ENCODE measurements around the gene TCFL5. TPM values are rescaled to one million over a fixed set of nuclear protein-coding genes. Genes with fewer than 3 reads are reported as not detected.

TCFL5 gene
- 13.8 and 15.6 TPM in 2 replicates for total RNA-seq (2014; rRNA removed)
- polyA plus RNA-seq (2012) = 7.3 TPM

DNA sequence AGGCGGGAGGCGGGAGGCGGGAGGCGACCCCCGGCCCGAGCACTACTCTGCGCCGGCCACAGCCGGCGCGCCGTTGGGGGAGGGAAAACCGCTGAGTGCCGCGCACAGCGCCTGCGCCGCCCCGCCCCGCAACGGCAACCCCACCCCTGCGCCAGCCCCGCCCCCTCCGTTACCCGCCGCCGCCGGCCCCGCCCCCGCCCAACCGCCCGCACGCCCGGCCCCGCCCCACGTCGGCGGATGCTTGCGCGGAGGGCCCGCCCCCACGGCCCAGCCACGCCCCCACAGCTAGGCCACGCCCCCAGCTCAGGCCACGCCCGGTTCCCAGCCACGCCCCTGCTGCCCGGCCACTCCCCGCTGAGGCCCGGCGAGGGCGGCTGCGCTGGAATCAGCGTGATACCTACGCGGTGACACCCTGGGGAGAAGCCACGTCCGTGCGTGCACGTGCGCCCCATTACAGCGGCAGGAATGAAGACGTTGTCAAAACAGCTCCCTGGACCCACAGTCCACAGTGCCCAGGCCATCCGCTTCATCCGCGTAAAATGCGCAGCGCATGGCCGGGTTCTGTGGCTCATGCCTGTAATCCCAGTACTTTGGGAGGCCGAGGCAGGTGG lies at the start of gene TCFL5:
TSS of gene TCFL5 (minus strand) at position 97 of the 611 bp plus-strand sequence. CDS start 152 bp downstream, outside the sequence.
- DNase-seq (ENCODE audit: low read depth) = peak; percentile 70

DNA sequence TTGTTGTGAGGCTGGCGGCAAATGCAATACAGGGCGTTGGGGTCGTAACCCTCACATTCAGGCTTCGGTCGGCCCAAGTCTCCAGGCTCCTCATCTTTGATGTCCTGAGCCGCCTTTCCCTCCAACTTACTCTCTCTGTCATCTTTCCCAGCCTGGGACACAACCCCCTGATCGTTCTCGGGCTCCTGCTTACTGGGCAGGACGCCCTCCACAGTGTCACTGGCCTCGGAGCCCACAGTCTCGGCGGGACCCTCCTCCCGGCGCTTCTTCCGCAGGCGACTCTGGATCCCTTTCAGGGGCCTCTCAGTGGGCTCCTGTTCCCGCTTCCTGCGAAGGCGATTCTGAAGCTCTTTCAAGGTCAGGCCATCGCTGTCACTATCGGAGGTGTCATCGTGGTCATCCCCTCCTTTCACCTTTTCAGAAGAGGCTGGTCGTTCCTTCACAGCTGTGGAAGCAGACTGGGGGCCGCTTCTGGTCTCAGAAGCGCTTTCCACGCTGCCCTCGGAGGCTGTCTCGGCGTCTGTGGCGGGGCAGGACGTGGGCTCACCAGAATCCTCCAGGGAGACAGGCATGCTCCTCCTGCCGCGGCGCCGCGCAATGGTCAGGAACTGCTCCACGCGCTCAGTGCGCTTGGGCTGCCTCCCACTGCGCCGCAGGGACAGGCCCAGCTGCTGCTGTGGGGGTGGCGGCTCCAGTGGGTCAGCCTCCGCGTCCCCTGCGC lies 49.3 kb upstream of the TCFL5 start:
- DNase-seq (ENCODE audit: low read depth) = no peak

DNA sequence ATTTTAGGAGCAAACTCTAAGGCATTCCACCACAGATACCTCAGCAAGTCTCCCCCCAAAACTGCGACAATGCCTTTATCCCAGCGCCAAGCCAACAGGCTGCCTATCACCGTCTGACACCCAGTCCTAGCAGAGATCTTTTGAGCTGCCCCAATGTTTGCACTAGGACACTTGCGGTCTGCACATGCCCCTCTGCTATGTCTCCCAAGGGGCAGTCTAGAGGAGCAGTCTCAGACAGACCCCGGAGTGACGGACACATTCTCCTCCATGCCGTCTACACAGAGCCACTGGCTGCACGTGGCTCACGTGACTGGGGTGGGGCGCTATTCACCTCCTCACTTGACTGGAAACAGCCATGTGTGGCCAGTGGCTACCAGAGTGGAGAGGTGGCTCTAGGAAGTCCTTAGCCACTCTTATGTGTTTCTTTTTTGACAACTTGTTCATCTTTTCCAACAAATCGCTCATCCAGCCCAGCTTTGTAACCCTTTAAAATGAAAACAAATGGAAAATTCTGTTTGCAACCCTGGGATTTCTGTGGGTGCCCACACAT lies 48.7 kb upstream of the TCFL5 start:
- DNase-seq (ENCODE audit: low read depth) = no peak

DNA sequence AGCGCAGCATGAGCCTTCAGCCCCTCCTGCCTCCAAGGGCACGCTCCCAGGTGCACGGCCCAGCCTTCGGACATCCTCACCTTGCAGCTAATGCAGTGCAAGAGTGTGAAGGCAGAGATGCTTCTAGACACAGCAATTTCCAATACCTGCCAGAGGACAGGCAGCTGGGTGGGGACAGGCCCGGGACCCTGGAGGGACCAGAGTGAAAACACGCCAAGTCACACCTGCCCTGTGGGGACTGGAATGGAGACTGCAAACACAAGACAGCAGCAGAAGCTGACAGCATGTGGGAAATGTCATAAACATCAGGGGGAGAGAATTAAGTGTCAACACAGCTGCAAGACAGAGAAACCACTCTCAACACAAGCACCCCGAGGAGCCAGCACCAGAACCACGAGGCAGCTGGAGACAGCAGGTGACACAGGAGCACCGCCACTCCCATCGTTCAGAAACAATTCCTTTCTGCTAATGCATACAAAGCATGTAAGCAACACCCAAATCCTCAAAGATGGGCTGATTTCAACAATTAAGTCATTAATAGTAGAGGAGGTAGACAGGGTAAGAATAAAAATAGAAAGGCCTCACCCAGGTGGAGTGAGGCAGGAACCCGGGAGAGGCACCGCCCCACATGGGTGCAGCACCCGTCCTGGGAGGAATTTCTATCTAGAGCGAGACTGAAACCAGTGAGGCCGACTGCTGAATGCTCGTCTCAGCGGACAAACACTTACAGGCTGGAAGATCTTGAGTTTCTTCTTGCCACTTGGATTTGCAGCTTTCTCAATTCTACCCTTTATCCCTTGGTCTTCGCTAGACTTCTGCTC lies 47.6 kb upstream of the TCFL5 start:
- peak; percentile 19 for DNase-seq (ENCODE audit: low read depth)

DNA sequence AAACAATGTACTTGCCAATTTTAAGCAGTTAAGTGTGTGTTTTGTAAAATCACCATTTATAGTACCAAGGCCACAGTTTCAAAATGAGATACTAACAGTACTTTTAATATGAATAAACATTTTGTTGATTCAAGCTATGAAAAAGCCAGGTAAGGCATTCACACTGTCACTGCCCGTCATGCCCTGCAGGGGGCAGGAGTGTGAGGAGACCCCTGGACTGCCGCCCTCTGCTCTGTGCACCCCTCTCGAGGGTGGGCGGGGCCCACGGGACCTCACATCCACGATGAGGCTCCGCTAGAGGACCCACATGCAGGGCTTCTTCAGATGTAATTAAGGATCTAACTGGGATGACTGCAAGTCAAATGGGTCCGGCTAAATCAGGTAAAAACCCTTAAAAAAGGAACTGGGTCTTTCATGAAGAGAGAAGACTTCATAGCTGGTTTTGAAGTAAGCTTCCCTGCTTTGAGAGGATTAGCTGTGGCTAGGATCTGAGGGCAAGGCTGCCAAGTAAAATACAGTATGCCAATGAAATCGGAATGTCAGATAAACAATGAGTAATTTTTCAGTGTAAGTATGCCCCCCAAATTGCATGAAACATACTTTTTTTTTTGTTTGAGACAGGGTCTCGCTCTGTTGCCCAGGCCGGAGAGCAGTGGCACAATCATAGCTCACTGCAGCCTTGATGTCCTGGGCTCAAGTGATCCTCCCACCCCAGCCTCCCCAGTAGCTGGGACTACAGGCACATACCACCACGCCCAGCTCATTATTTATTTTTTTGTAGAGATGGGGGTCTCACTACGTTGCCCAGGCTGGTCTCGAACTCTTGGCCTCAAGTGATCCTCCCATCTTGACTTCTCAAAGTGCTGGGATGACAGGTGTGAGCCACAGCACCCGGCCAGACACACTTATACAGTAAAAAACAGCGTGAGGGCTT lies 46.0 kb upstream of the TCFL5 start:
- DNase-seq (ENCODE audit: low read depth) = no peak

DNA sequence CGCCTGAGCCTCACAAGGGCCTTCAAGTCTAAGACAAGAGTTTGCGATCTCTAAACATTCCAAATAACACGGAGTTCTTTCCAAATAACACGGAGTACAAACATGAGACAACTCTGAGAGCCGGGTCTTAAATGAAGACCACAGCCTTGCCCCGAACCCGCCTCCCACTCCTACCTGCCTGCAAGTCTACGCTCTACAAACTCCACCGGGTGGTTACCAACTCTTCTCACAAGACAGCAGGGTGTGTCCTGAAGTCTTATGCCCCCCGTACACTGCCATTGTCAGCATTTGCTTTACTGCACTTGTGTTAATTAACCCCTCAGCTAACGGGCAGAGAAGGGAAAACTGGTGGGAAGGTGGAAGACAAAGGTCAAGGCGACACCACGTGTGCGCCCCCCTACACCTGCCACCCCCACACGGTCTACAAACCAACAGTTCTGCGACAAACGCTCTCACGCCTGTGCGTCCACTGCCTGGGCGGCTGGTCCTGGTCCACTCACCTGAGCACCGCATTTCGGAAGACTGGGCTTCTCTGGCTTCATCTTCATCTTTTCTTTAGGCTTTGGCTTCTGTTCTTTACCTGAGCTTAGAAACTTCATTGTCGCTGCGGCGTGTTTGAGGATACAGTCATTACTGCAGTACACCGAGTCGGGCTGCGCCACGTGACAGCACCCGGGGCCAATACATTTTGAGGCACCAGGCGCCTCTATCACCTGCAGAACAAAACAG lies 45.2 kb upstream of the TCFL5 start:
- no peak for DNase-seq (ENCODE audit: low read depth)

DNA sequence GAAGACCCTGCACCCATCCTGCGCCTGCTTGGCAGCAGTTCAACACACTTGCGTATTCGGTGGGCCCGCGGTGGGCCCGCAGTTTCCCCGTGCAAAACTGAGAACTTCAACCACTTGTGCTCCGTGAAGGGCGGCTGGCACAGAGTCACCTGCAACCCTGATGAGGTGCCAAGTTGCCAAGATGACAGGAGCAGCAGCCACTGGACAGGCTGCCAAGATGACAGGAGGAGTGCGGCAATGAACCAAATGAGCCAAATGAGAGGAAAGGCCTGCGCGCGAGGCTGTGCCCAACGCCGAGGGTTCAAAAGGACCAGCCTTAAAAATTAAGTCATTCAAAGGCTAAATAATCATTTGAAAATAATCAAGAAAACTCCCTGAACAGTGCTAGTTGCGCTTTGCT lies 44.6 kb upstream of the TCFL5 start:
- no peak for DNase-seq (ENCODE audit: low read depth)

DNA sequence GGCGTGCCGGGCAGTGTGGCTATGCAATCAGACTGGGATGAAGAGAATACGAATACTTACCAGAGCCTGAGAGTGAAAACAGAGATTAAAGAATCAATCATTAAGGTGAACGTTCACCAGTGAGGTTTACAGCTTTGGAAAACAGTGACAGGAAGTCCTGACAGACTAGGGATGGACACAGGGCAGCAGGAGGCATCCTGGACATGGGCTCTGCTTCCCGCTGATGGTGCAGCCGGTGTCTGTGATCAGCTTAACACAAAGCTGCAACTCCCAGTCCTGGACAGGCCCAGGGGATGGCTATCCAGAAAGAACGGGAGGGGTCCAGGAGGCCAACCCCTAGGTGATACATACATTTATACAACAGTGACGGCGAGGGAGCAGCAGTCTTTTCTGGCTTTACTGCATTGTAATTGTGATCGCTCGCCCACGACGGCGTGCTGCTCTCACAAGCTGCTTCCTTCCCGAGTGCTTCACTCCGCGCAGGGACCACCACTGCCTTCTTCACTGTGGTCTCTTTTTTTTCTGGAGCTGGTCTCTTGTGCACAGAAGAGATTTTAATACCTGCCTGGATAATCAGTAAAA lies 44.0 kb upstream of the TCFL5 start:
- DNase-seq (ENCODE audit: low read depth) = no peak

DNA sequence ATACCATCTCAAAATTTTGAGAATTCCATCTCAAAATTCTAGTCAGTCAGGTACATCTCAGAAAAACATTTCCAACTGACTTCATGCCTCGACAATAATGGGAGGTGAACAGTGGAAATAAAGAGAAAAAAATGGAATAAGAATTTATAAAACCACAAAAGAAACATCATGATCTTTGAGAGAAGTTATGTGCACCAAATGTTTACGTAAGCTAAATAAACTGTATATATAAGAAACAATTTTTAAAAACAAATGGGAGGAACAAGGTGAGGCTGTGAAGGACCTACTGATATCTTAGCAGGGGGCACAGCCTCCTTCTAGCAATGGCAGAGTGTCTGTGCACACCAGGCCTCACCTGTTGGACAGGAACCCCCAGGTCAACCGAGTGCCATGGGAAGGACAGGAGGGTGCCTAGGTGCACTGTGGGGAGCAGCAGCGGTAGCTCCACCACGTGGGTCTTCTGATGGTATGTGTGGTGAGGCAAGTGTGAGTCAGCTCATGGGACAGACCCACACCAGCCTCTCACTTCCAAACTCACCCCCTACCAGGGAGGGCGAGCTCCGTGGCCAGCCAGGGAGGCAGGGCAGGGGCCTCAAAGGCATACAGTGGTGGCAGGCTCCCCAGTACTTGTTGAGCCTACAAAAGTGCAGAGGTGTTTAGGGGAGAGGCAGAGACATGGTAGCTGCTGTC lies 41.4 kb upstream of the TCFL5 start:
- no peak for DNase-seq (ENCODE audit: low read depth)

DNA sequence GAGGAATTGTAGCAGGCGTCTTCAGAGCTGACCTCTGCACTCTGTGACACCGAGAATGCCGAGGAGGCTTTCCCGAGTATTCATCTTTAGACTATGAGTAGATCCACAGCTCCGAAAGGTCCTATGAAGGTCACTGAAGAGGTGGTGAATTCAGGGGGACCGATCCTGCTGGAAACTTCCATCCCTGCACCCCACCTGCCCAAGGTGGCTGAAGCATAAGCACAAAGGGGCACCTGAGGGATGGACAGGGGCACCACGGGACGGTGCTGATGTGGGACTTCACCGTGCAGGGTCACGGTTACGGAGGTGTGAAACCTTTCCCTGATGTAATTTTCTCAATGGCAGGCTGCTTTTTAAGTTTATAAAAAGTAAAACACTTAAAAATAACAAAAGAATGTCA lies 40.3 kb upstream of the TCFL5 start:
- no peak for DNase-seq (ENCODE audit: low read depth)

DNA sequence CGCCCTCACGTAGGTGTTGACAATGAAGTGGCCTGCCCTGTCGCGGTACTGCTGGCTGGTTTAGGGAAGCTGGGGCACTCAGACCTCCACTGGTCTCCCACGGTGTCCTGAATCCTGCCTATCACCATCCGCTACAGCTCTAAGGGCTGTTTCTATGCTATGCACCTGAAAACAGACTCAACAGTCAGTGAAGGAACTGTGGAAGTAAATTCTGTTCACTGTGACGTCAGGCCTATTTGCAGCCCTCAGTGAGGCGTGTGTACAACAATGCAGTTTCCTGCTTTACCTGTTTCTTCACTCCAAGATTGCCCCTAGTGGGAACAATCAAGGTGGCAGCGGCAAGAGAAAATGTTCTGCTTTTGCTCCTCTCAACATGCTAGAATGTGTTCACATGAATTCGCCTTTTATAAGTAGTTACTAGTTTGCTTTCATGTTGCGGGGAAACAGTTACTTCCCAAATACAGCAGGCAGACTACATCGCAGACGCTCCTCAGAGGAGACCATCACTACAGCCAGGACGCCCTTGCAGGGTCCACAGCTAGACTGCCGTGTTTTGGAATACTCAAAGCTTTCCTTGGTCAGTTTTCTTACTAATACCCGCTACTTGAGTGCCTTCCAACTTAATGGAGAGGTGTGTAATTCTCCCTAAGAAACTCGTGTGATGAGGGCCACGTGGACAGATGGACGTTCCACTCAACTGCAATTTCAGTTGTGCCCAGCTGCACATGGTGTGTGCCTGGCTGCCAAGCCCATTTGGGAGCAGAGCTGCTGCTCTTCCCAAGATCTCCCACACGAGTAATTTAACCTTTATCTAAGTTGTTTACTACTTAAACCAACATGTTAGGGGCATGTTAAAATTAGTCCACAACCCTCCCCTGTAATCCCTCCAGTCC lies 39.3 kb upstream of the TCFL5 start:
- no peak for DNase-seq (ENCODE audit: low read depth)

DNA sequence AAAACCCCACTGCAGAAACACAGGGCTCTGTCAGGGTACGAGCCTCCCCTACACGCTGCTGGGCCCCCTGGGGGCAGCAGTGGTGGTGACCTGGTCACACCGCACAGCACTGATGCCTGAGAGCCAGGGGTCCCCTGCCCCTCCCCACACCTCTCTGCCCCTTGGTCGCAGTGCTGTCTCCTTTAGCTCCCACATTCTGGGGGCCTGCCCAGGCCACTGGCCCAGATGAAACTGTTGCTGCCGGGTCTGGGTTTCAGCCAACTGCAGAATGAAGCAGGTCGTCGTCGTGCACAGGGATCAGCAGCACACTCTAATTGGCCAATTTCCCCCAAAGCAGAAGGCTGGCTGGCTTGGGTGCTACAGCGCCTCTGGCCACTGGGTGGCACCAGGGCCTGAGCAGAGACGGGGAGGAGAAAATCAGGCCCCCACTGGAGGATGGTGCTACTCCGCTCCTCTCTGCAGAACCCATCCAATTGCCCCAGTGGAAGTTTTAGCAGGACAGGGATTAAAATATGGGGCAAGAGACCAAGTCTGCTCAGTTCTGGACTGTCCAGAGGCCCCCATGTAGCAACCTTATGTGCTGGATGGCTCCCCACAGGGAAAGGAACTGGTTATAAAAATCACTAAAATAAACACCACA lies 38.5 kb upstream of the TCFL5 start:
- peak; percentile 50 for DNase-seq (ENCODE audit: low read depth)

DNA sequence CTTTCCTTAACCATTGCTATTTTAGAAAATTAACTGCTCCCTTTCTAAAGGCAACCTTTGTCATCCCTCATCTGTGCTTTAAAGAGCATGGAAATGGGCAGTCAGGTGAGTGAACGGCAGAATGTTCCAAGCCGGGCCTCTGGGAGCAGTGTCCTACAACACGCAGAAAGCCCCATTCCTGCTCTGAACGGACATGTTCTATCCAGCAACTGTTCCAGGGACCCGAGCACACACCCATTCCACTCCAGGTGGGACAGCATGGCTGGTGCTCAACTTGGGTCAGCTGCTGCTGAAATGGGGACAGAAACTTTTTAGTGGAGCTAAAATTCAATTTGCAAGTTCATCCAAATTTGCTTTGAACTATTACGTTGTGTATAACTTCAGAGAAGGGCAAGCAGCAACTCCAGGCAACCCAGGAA lies 38.0 kb upstream of the TCFL5 start:
- no peak for DNase-seq (ENCODE audit: low read depth)

DNA sequence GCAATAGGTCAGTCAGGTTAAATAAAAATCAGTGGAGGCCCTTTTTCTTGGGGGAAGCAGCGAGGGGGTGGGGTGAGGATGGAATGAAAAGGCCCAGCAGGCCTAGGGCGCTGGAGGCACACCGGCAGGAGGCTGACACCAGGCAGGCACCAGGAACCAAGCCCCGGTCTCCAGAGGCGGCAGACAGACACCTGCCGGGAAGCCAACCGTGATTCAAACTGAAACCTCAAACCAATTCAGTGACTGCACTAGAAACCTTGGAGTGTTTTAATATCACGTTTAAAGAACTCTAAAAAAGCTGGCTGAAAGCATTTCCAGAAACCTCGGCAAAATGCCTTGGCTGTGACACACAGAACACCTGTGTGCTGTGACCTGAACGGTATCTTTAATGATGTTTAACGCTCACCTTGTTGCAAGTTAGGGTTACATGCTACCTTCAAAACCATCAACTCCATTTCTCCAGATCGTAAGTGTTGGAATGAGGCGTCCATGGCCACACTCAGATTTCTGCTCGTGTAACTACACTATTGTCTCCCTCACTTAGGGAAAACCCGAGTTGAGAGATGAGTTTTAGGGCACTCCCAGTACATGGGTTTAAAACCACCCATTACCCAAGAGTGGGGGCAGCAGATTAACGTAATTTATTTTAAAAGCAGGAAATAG lies 37.5 kb upstream of the TCFL5 start:
- no peak for DNase-seq (ENCODE audit: low read depth)

DNA sequence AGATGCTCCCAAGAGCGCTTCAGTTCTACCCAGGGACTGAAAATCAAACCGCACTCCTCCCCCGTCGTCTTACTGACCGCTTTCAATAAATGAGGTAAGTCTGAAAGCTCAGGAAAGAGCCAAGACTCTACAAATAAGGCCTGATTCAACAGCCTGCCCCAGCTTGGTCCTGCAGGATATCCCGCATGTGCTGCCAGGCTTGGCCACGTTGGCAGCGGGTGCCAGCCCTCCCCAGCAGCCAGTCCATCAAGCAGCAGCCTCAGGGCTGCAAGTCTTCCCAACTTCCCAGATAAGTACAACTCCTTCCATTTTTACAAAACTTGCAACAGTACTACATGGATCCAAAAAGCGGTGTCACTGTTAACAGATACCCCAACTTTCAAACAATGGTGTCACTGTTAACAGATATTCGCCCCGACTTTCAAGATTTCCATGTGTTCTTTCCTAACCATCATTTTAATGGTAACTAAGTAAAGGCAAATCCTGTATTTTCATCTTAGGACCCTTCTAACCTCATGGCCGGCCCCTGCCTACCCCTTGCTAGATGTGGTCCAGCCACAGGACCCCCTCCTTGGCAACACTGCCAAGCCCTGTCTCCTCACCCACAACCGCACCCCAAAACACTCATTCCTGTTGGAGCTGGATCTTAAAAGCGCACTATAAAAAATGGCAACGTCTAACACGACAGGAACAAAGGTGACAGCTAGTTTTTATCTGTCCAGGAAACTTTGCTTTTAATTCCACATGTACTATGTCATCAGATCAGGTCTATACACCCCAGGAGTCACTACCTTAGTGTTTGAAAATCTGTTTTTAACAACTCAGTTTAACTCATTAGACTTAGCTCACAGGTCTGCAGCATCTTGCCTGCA lies 36.7 kb upstream of the TCFL5 start:
- no peak for DNase-seq (ENCODE audit: low read depth)

DNA sequence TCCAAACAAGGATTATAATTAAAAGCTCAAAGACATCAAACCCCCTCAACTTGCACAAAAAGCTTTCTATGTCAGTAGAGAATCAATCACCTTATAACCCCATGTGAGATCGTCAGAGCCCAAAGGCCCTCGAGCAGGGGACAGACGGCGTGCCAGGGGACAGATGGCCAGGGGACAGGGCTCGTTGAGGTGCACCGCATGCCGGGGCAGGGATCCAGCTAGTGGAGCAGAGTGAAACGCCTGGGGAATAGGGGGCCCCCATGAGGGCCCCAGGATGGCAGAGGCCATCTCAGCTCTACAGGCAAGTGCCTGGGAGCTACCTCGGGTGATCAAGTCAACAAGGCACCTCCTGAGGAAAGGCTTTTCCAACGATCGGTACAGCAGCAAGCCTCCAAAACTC lies 36.0 kb upstream of the TCFL5 start:
- no peak for DNase-seq (ENCODE audit: low read depth)

Data from LHCN-M2 (cell line).